Neural progenitor cell (in vitro differentiated cells): ENCODE results near the gene LIPI. TPM values are rescaled to one million over a fixed set of nuclear protein-coding genes. Genes with fewer than 3 reads are reported as not detected.
"Not testable (repeated sequence)": the region's sequence is repeated elsewhere in the genome, so short reads cannot be mapped to it uniquely, and the experiment has no call there.

Experiments used
- DNase-seq: peaks from one replicate; pipeline ENCODE4 v3.0.0-alpha.2; 2016; ENCODE audit warnings: low spot score
- H2AFZ ChIP-seq: fragments of 200-600 bp; sonication (generic); replicated peaks from 2 replicates; pipeline ENCODE4 v1.6.1; 2016; ENCODE audit warnings: antibody characterized with exemption
- H3F3A ChIP-seq: fragments of 200-600 bp; sonication (generic); 2 replicates; pipeline ENCODE4 v1.6.1; 2016; ENCODE audit warnings: antibody characterized with exemption, low read depth
- H3K27ac ChIP-seq: fragments of 200-600 bp; sonication (generic); 2 replicates; pipeline ENCODE4 v1.5.1; 2016; ENCODE audit warnings: mild to moderate bottlenecking
- H3K27me3 ChIP-seq: fragments of 200-600 bp; sonication (generic); 2 replicates; pipeline ENCODE4 v1.6.1; 2016; ENCODE audit warnings: mild to moderate bottlenecking, moderate library complexity
- H3K36me3 ChIP-seq: fragments of 200-600 bp; sonication (generic); 2 replicates; pipeline ENCODE4 v1.5.1; 2016
- H3K4me1 ChIP-seq: fragments of 200-600 bp; sonication (generic); 2 replicates; pipeline ENCODE4 v1.6.1; 2016; ENCODE audit warnings: mixed run types
- H3K4me2 ChIP-seq: fragments of 200-600 bp; sonication (generic); 2 replicates; pipeline ENCODE4 v1.6.1; 2016
- H3K4me3 ChIP-seq: fragments of 200-600 bp; sonication (generic); 2 replicates; pipeline ENCODE4 v1.5.1; 2016
- H3K79me2 ChIP-seq: fragments of 200-600 bp; sonication (generic); 2 replicates; pipeline ENCODE4 v1.6.1; 2016; ENCODE audit warnings: low read depth
- H3K9ac ChIP-seq: fragments of 200-600 bp; sonication (generic); 2 replicates; pipeline ENCODE4 v1.6.1; 2016
- H3K9me3 ChIP-seq: fragments of 200-600 bp; sonication (generic); 2 replicates; pipeline ENCODE4 v1.5.1; 2016; ENCODE audit warnings: low read depth
- H4K20me1 ChIP-seq: fragments of 200-600 bp; sonication (generic); 2 replicates; pipeline ENCODE4 v1.6.1; 2016; ENCODE audit warnings: low read depth
- H3K27ac Mint-ChIP-seq: 3 replicates; pipeline ENCODE4 v1.8.0; 2021; ENCODE audit warnings: mixed read lengths
- H3K27me3 Mint-ChIP-seq: 2 replicates; pipeline ENCODE4 v1.8.0; 2022; ENCODE audit warnings: low read depth, mild to moderate bottlenecking, inconsistent platforms, moderate library complexity, mixed read lengths; ENCODE audit not compliant: insufficient read depth
- H3K36me3 Mint-ChIP-seq: 3 replicates; pipeline ENCODE4 v1.8.0; 2021; ENCODE audit warnings: mixed read lengths
- H3K4me1 Mint-ChIP-seq: 3 replicates; pipeline ENCODE4 v1.8.0; 2021; ENCODE audit warnings: mixed read lengths
- H3K4me3 Mint-ChIP-seq: 3 replicates; pipeline ENCODE4 v1.8.0; 2021; ENCODE audit warnings: mild to moderate bottlenecking, moderate library complexity, mixed read lengths
- H3K9me3 Mint-ChIP-seq: 3 replicates; pipeline ENCODE4 v1.8.0; 2020; ENCODE audit warnings: mixed read lengths
- EZH2 ChIP-seq: fragments of 200-600 bp; sonication (generic); IDR thresholded peaks from 2 replicates; pipeline ENCODE4 v1.6.1; 2017; ENCODE audit warnings: antibody characterized with exemption, mild to moderate bottlenecking, moderate library complexity
- EZH2phosphoT487 ChIP-seq: fragments of 200-600 bp; sonication (generic); IDR thresholded peaks from 2 replicates; pipeline ENCODE4 v1.6.1; 2017; ENCODE audit warnings: antibody characterized with exemption
- total RNA-seq: library from RNA; depleted of rRNA; stranded (reverse); fragments of >200 nt; gene quantifications from 2 replicates; pipeline ENCODE4 v1.2.3, GENCODE V29; 2015; ENCODE audit warnings: low replicate concordance
- TF ChIP-seq, protein P1 (sequence below): fragments of 200-600 bp; sonication (generic); IDR thresholded peaks from 2 replicates; pipeline ENCODE4 v1.5.1; 2017; ENCODE audit warnings: antibody characterized with exemption, mild to moderate bottlenecking

LIPI gene
- total RNA-seq, 1 donor from 2014 or later: not detected

DNA sequence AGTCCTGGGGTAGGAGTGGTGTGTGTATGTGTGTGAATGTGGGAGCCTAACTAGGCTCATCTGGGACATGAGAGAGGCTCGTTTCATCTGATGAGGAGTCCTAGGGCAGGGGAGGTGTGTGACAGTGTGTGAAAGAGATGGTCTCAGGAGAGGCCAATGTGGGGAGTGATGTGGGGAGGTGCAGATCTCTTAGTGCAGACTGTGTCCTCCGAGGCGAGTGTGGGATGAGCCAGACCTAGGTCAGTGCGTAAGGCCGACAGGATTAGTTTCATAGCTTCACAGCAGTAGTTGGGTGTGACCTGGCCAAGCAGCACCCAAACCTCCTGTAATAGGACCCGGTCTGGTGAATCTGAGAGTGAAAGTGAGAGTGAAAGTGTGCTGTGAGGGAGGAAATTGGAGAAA, 94.7 kb downstream of the LIPI start:
- no peaks in the 10 kb centered on the region for H3K4me1 ChIP-seq
- H3K27ac Mint-ChIP-seq: no peak overlapping the region
- no peak for TF ChIP-seq EZH2phosphoT487
- TF ChIP-seq, protein P1, sequence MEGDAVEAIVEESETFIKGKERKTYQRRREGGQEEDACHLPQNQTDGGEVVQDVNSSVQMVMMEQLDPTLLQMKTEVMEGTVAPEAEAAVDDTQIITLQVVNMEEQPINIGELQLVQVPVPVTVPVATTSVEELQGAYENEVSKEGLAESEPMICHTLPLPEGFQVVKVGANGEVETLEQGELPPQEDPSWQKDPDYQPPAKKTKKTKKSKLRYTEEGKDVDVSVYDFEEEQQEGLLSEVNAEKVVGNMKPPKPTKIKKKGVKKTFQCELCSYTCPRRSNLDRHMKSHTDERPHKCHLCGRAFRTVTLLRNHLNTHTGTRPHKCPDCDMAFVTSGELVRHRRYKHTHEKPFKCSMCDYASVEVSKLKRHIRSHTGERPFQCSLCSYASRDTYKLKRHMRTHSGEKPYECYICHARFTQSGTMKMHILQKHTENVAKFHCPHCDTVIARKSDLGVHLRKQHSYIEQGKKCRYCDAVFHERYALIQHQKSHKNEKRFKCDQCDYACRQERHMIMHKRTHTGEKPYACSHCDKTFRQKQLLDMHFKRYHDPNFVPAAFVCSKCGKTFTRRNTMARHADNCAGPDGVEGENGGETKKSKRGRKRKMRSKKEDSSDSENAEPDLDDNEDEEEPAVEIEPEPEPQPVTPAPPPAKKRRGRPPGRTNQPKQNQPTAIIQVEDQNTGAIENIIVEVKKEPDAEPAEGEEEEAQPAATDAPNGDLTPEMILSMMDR: no peak
- H3F3A ChIP-seq: no peaks in the 10 kb centered on the region
- no peak overlapping the region for H3K4me2 ChIP-seq
- H3K27ac ChIP-seq: no peak overlapping the region
- peaks cover 3% of the 10 kb centered on the region for H3K27me3 Mint-ChIP-seq
- no peaks in the 10 kb centered on the region for H3K36me3 ChIP-seq
- peaks cover 16% of the 10 kb centered on the region for H3K36me3 Mint-ChIP-seq
- H3K9me3 ChIP-seq: no peaks in the 10 kb centered on the region
- H2AFZ ChIP-seq: no peak overlapping the region
- peaks cover 26% of the 10 kb centered on the region for H3K9me3 Mint-ChIP-seq
- no peaks in the 10 kb centered on the region for H4K20me1 ChIP-seq
- H3K9ac ChIP-seq: no peak overlapping the region
- DNase-seq: no peak
- H3K27me3 ChIP-seq: no peaks in the 10 kb centered on the region
- no peak overlapping the region for H3K4me3 ChIP-seq
- H3K79me2 ChIP-seq: no peaks in the 10 kb centered on the region
- H3K4me3 Mint-ChIP-seq: no peak overlapping the region
- H3K4me1 Mint-ChIP-seq: no peaks in the 10 kb centered on the region

DNA sequence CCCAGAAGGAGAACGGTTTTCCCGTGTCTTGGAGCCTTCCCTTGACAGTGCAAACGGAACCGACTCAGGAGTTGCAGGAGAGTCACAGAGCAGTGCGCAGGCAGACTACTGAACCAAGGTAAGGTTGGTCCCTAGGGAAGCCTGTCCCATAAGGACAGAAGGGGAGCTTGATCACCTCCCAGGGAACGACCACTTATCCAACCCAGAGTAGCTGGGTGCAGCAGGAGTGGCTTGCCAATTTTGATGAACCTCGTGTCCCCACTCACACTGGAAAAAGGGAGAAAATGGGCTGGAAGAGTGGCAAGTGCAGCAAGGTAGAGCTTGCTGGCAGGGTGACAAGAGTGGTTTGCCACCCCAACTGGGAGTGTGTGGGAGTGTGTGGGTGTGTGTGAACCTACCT, 95.1 kb downstream of the LIPI start:
- H3K79me2 ChIP-seq: no peaks in the 10 kb centered on the region
- TF ChIP-seq EZH2 (no peak), EZH2phosphoT487 (no peak)
- Mint-ChIP-seq H3K36me3 (peaks cover 16% of the 10 kb centered on the region), H3K27me3 (peaks cover 3% of the 10 kb centered on the region), H3K9me3 (peaks cover 26% of the 10 kb centered on the region), H3K4me3 (no peak overlapping the region), H3K27ac (peak overlapping the region; percentile 27), H3K4me1 (no peaks in the 10 kb centered on the region)
- H4K20me1 ChIP-seq: no peaks in the 10 kb centered on the region
- H3K9me3 ChIP-seq: no peaks in the 10 kb centered on the region
- H3K27ac ChIP-seq: no peak overlapping the region
- no peaks in the 10 kb centered on the region for H3K4me1 ChIP-seq
- no peaks in the 10 kb centered on the region for H3K27me3 ChIP-seq
- H3K9ac ChIP-seq: no peak overlapping the region
- no peak overlapping the region for H2AFZ ChIP-seq
- H3K4me2 ChIP-seq: no peak overlapping the region
- no peaks in the 10 kb centered on the region for H3F3A ChIP-seq
- no peak for DNase-seq
- H3K36me3 ChIP-seq: no peaks in the 10 kb centered on the region
- H3K4me3 ChIP-seq: no peak overlapping the region

- no peaks in the 10 kb centered on the region for H3K27me3 ChIP-seq
- H3K27me3 Mint-ChIP-seq: peaks cover 3% of the 10 kb centered on the region
- no peak overlapping the region for H2AFZ ChIP-seq
- no peak overlapping the region for H3K9ac ChIP-seq
- H3K4me3 ChIP-seq: no peak overlapping the region
- no peaks in the 10 kb centered on the region for H3K79me2 ChIP-seq
- no peaks in the 10 kb centered on the region for H3K36me3 ChIP-seq
- peaks cover 29% of the 10 kb centered on the region for H3K9me3 Mint-ChIP-seq
- H3K9me3 ChIP-seq: no peaks in the 10 kb centered on the region
- DNase-seq: no peak
- peaks cover 18% of the 10 kb centered on the region for H3K36me3 Mint-ChIP-seq
- H3K27ac ChIP-seq: no peak overlapping the region
- H3K4me1 Mint-ChIP-seq: no peaks in the 10 kb centered on the region
- H4K20me1 ChIP-seq: no peaks in the 10 kb centered on the region
- TF ChIP-seq EZH2 (no peak), EZH2phosphoT487 (no peak)
- TF ChIP-seq, protein P1: no peak
- no peak overlapping the region for H3K27ac Mint-ChIP-seq
- no peak overlapping the region for H3K4me2 ChIP-seq
- H3K4me3 Mint-ChIP-seq: no peak overlapping the region
- H3K4me1 ChIP-seq: no peaks in the 10 kb centered on the region
- no peaks in the 10 kb centered on the region for H3F3A ChIP-seq
Observed at GRCh38 chr21:14114251-14114650, 96.5 kb downstream of the LIPI start.

DNA sequence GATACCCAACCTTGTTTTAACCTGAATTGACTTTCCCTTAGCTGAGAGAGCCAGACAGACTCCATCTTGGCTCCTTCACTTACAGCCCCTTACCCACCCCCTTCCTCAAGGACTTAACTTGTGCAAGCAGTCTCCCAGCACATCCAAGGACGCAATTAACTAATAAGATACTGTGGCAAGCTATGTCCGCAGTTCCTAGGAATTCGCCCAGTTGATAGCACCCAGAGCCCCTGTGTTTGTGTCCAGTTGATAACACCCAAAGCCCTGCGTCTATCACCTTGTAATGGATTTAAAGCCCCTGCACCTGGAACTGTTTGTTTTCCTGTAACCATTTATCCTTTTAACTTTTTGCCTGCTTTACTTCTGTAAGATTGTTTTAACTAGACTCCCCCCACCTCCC, 106.2 kb downstream of the LIPI start:
- H3F3A ChIP-seq, H3K27me3 Mint-ChIP-seq, H3K9me3 ChIP-seq, H3K27me3 ChIP-seq, H3K36me3 Mint-ChIP-seq, H3K79me2 ChIP-seq, H2AFZ ChIP-seq, H3K4me3 ChIP-seq, DNase-seq, H3K9ac ChIP-seq, H3K36me3 ChIP-seq, H3K4me1 Mint-ChIP-seq, H4K20me1 ChIP-seq: not testable (repeated sequence)
- peak overlapping the region; percentile 33 for H3K27ac Mint-ChIP-seq
- H3K27ac ChIP-seq: peak overlapping the region; percentile 18
- H3K4me1 ChIP-seq: peaks cover 13% of the 10 kb centered on the region
- H3K4me2 ChIP-seq: peak overlapping the region; percentile 53
- H3K9me3 Mint-ChIP-seq: peaks cover 13% of the 10 kb centered on the region
- peak overlapping the region; percentile 35 for H3K4me3 Mint-ChIP-seq
